Measurements from ENCODE around the gene CEP43.

DNA sequence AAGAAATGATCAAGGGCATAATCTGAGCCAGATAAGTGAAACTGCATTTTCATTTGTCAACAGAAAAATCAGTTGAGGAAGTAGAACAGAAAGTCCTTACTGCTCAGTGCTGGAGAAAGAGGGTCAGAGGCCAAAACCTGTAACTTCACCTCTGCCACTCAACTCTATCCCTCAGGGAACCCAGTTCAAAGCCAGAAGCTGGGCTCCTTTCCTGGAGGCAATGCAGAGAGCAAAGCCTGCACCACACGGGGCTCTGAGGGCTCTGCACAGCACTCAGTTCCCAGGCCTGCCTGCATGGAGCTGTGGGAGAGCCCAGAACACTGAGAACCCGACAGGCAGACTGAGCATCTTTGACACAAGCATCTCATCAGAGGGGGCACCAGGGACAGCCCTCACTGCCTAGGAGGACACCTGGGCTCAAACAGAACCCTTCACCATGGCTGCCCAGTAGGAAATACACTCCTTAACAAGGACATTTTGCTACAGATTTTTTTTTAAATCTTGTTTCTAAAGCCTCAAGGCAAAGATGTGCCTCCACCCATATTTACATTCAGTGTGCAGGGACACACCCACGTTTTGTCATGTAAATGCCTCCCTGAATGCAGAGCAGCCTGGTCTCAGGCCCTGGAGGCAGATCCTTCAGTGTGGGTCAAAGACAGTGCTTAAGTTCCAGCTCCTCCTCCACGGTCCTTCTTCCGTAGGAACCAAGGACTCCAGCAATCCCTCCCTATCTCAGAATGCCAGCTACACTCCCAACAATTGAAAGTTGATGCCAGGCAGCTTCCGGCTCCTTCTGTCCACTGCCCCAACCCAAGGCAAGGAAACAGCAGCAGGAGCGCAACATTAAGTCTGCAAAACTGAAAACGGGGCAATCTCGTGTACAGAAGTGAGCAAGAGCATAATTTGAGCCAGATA is 49.4 kb upstream of the CEP43 start:
- no peak for TF ChIP-seq POLR2A (IDR thresholded peaks at IDR 0.05)
- TF ChIP-seq, protein P1, sequence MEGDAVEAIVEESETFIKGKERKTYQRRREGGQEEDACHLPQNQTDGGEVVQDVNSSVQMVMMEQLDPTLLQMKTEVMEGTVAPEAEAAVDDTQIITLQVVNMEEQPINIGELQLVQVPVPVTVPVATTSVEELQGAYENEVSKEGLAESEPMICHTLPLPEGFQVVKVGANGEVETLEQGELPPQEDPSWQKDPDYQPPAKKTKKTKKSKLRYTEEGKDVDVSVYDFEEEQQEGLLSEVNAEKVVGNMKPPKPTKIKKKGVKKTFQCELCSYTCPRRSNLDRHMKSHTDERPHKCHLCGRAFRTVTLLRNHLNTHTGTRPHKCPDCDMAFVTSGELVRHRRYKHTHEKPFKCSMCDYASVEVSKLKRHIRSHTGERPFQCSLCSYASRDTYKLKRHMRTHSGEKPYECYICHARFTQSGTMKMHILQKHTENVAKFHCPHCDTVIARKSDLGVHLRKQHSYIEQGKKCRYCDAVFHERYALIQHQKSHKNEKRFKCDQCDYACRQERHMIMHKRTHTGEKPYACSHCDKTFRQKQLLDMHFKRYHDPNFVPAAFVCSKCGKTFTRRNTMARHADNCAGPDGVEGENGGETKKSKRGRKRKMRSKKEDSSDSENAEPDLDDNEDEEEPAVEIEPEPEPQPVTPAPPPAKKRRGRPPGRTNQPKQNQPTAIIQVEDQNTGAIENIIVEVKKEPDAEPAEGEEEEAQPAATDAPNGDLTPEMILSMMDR (IDR thresholded peaks at IDR 0.05), result no peak
